ENCODE data around the gene HGFAC.

Gene HGFAC

DNA sequence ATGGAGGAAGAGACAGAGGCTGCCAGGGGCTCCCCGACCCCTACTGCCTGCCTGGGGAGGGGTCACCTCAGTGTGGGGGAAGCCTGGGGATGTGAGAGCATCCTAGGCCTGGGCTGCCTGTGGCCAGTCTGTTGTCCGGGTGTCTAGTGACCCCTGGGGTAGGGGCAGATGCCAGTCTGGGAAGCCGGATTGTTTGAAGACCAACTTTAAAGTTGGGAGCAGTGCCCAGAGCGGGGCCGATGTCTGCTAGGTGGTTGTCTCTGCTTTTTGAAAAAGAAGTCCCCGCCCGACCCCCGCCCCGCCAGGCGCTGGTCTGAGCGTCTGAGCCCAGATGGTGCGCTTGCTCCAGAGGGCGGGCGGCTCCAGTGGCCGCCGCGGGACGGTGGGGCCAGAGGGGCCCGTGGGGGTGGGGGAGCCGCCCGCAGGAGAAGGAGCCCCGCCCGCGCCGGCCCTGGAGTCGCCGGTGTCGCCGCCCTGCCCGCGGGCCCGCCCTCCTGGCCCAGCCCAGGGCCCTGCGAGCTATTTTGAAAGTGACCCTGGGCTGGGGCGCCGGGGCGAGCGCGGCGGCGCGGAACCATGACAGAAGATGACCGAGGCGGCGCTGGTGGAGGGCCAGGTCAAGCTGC, 21.1 kb downstream of the HGFAC start, which contains the start of gene DOK7:
TSS of gene DOK7 (plus strand) at position 517 of the 626 bp plus-strand sequence. CDS start at position 587, 70 bp downstream.
- peak; percentile 77 for DNase-seq (ENCODE audit: low spot score)

DNA sequence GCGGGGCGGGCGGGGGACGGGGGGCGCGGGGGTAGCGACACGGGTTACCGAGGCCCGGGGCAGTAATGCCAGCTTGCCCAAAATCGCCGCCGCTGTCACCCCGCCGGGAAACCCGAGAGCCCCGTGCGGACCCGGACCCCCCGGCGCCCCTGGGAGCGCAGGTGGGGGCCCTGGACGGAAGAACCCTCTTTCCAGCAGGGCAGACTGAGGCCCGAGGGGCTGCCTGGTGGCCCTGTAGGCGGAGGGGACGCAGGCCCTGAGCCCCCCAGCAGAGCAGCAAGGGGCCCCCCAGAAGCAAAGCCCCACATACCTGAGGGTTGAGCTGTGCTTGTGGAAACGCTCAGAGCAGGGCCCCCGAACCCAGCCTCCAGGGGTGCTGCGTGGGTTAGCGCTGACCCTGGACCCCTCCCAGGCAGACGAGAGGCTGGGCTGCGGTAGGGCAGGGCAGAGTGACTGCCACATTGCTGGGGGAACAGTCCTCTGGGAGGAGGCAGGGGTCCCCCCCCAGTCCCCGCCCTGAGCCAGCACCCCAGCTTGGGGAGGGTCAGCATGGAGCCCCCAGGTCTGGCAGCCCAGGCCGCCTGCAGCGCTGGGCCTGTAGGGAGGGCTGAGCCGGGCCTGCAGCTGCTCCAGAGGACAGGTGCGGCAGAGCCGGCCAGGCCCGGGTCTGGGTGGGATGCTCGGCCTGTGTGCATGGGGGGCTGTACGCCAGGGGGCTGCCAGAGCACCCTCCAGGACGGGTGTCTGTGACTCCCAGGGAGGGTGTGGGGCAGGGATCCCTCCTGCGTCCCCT, 22.0 kb downstream of the HGFAC start:
- no peak for DNase-seq (ENCODE audit: low spot score)

DNA sequence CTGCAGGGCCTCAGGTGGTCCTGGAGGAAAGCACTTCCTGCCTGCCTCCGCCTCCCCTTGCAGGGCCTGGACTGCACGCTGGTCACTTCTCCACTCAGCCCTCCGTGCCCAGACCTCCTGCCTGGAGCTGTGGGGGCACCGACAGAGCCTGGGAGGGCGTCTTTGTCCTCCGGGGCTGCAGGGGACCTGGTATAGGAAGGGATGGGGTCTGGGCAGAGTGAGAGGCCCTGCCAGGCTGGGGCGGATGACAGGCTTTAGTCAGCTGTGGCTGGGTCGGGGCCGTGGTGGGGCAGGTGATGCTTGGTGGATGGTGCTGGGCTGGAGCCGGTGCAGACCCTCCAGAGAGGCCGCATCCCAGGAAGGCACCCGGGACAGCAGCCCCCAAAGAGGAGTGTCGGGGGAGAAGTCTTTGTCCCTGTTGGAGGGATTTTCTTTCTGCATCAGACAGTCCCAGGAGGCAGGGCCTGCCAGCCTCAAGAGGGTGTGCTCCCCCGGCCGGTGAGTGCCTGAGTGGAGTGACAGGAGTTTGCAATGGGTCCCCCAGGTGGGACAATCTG, 22.7 kb downstream of the HGFAC start:
- DNase-seq (ENCODE audit: low spot score), result no peak

DNA sequence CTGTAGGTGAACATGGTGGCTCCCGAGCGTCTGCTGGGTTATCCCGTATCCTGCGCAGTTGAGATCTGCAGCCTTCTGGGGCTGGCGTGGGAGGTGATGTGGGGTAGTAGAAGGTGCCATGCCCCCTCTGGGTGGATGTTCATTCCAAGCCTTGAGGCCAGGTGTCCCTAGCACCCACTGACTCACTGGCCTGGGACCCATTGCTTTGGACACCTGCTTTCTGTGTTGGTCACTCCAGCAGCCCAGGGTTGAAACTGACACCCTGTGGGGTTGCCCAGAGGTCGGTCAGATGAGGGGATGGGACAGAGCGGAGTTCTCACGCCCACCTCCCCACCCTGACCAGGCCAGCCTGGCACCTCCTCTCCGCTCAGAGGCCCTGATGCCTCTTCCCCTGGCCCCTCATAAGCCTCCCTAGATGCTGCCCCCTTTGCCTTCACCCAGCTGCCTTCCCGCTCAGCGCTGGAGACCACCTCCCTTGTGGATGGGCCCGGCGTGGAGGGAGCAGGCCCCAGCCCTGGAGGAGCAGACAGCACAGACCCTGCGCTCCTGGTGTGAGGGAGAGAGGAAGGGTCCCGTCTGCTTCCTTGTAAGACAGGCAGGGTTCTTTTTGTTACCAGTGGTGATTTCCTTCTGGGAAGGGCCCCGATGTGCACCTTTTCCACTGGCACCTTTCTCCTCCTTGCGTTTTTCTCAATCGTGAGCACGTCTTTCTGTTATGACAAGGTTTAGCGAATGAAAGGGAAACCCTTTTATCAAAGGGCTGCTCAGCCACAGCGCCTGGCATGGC, 23.3 kb downstream of the HGFAC start:
- DNase-seq (ENCODE audit: low spot score), result no peak

DNA sequence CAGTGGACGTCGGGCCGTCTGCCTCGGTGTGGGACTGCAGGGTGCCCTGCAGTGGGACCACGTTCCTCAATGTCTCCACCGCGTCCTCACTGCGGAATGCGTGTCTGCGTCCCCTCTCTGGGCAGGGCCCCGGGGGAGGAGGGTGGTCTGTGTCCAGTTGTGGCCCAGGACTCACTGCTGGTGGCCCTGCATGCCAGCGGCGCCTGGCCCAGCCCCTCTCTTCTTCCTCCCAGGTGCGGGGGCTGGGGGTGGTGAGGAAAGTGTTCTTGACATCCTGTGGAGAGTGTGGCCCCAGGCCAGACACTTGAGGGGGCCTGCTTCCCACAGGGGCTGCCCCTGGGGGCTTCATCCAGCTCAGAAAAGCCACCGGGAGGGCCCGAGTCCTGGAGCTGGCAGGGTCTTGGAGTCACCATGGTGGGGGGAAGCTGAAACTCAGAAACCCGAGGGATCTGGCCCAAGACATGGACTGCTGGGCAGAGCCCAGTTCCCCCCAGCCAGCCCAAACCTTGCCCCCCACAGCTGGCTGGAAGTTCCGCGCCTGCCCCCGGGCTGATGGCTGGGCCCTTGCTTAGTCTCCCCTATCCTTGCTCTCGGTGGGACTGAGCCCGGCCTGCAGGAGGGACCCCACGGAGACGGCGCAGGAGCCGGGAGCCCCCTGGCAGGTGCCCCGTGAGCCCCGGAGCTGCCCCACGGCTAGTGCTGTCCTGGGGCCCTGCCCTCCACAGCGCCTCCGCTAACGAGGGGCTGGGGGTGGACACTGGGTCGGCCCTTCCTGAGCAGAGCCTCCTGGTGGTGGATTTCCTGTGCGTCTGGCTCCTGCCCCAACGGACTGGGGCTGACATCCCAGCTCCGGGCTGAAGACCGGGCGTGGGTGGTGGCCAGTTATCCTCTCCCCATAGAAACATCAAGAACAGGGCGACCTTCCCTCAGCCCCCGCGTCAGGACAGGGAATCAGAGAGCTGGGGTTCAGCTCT, 24.2 kb downstream of the HGFAC start:
- peak; percentile 90 for DNase-seq (ENCODE audit: low spot score)

DNA sequence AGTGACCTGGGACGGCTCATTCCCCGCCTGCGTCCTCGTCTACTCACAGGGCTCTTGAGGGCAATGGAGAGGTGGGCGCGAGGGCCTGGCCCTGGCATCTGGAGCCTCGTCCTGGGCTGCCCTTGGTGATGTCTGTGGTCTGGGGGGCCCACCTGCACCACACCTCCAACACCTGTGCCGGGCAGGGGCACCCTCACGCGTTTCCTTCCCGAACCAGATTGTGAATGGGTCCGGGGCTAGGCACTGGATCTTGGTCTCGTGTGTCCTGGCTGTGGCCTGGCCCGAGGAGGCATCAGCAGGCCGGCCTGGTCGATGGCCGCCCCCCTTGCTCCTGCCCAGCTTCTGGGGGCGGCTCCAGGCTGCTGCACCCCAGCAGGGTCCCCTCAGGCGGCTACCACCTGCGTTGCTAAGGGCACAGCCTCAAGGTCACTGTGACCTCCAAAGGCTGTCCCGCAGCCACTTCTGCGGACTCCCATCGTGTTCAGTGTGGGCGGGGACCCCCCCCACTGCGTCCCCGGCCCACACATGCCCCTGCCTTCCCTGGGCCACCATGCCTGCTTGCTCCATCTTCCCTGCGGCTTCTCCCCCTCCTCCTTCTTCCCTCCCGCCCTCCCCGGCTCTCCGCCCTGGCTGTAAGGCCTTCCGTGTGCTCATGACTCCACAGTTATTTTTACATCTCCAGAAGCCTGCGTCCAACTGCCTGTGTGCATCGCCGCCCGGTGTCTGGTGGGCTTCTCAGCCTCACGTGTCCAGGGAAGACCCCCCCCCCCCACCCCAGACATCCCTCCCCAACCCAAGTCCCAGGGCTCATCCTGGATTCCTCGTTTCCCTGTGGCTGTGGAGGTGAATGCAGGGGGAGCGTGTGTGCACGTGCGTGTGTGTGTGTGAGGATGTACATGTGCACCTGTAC, 25.2 kb downstream of the HGFAC start:
- no peak for DNase-seq (ENCODE audit: low spot score)

DNA sequence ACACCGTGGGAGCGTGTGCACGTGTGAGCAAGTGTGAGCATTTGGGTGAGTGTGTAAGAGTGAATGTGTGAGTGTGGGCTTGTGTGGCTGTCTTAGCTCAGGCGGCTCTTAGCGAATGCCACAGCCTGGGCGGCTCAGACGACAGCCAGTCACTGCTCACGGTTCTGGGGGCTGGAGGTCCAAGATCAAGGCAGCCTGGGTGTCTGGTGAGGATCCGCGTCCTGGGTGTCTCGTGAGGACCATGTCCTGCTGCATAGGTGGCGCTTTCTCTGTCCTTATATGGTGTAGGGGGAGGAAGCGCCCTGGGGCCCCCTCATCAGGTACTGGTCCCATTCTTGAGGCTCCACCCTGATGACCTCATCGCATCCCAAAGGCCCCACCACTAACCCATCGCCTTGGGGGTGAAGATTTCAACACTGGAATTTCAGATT, 25.8 kb downstream of the HGFAC start:
- DNase-seq (ENCODE audit: low spot score), result no peak

DNA sequence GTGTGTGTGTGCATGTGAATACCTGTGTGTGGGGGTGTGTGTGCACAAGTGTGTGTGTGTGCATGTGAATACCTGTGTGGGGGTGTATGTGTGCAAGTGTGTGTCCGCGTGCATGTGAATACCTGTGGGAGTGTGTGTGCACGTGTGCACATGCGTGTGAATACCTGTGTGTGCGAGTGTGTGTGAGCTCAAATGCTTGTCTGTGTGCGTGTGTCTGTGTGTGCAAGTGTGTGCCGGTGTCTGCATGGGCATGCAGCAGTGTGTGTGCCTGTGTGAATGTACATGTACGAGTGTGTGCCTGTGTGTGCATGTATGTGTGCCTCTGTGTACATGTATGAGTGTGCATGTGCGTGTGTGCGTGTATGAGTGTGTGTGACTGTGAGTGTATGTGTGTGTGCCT, 26.4 kb downstream of the HGFAC start:
- DNase-seq (ENCODE audit: low spot score), result no peak

DNA sequence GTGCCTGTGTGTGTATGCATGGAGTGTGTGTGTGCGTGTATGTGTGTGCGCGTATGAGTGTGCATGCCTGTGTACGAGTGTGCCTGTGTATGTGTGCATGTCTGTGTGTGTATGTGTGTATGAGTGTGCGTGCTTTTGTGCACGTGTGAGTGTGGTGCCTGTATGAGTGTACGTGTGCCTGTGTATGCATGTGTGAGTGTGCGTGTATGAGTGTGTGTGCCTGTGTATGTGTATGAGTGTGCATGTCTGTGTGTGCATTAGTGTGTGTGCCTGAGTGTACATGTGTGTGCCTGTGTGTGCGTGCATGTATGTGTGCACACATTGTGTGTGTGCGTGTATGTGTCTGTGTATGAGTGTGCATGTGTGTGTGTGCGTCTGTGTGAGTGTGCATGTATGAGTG, 27.0 kb downstream of the HGFAC start:
- no peak for DNase-seq (ENCODE audit: low spot score)

DNA sequence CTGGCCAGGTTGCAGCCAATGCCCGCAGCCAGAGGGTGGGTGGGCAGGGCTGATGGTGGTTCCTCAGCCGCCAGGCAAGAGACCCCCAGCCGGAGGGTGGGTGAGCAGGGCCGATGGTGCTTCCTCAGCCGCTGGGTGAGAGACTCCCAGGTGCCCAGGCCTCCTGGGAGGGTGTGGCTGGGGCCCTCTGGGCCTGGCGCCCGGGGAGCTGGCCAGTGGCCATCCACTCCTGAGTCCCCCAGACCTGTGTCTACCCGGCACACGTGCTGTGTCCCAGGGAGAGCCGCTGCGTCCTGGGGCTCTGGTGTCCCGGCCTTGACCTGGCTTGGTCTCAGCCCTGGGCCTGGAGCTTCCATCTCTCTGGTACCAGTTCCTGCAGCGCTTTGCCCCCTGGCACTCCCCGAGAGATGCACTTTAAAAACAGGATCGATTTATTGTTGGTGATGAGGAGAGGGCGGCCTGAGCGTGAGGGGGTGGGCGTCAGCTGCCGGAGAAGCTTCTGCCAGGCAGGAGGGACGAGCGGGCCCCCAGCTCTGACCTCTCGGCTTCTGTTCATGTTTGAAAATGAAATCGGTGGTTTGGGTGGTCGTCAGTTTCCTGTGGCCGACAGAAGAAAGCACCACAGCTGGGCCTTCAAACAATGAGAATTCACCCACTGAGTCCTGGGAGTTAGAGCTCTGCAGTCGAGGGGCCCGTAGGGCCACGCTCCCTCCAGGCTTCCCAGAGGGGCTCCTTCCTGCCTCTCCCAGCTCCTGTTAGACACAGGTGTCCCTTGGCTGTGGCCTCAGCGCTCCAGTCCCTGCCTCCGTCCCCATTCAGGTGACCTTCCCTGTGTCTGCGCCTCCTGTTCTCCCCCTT, 27.8 kb downstream of the HGFAC start:
- no peak for DNase-seq (ENCODE audit: low spot score)

DNA sequence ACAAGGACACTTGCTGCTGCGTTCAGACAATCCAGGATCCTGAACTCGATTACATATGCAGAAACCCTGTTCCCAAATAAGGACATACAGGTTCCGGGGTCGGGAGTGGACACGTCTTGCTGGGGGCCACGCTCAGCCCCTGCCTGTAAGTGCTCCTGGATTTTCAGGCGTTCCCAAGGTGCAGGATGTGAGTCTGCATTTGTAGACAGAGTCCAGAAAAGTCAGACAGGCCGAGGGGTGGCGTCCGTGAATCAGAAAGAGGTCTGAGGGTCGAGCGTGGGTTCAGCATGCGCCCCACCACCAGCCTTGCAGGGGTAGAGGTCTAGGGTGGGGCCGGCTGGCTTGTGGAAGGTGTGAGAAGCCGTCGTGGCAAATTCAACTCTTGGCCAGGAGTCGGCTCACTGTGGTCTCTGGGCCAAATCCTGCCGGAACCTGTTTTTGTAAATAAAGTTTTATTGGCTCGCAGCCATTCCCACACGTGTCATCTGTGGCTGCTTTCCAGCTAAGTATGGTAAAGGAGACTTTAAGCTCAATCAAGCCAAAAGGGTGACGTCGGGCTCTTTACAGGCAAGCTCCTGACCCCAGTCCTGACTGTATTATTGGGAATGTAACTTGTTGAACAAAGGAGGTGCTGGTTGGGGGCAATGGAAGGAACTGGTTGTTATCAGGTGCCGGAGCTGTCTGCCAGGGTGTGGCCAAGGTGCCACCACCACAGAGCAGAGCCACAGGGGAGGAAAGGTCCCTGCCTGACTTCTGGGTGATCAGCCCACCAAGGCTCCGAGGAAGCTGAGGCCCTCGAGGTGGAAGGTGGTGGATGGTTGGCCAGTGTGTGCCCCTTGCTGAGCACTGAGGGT, 28.7 kb downstream of the HGFAC start:
- DNase-seq (ENCODE audit: low spot score), result no peak

DNA sequence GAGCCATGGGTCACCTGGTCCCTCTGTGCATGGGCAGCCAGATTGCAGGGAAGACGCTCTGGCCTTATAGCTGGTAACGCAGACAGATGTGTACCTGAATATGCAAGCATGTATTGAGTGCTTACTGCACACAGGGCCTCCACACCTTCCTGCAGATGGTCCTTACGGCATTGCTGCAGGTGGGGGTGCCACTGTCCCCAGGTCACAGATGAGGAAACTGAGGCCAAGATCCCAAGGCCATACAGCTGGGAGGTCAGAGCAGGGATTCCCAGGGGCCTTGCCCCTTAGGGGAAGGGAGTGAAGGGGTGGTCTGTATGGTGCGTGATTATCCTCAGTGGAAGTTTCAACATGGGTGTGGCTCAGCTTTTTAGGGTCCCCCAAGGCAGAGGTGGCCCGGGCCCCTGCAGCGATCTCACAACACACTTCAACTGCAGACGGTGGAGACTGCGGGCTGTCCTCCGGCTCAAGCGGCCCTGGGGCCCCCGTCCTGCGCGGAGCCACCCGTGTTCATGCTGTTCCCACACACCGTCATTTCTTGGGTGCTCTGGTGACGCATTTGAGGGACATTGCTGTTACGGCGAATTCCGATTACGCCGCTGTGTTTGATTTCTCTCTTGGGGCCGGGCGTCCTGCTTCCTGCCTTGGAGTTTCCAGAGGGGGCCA, 29.5 kb downstream of the HGFAC start:
- DNase-seq (ENCODE audit: low spot score), result no peak

DNA sequence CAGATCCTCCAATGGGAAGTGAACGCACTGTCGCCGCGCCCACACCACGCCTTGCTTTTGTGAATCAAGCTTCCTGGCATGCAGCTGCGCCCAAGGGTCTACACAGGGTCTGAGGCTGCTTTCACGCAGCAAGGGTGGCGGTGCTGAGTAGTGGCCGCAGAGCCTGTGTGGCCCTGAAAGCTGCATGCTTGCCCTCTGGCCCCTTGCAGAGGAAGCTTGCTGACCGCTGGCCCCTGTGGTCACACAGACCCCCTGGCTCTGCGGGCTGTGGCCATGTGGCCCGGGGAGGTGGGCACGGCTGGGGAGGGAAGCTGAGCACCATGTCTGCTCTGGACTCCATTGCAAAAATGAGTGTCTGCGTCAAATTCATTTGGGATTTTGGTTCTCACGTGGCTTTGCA, 30.1 kb downstream of the HGFAC start:
- DNase-seq (ENCODE audit: low spot score), result no peak

DNA sequence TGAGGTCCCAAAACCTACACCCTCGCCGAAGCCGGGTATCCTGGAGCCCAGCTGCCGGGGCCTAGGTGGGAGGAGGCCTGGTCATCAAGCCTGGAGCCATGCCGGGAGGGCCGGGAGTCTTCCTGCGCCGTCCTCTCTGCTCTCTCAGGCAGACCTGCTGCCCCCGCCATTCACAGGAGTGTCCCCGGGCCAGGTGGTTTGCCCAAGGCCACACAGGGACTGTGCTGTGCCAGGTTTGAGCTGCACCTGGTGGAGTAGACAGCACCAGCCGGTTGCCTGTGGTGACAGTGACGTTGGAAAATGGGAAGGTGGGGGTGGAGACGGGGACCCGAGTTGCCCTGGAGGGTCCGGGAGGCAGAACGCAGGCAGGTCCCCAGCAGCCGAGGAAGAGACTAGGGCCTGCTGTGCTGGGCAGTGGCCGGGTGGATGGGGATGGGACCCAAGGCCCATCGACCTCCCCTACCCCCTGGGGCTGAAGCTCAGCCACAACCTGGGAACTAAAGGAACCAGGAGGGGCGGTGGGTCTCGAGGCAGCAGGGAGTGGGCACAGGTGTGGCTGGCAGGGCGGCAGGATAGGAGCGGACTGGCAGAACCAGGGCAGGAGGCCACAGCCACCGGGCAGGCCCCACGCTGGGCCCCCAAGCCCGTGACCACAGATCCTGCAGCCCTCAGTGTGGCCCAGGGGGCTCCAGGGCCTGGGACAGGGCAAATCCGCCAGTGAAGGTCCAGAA, 30.8 kb downstream of the HGFAC start:
- DNase-seq (ENCODE audit: low spot score), result no peak

DNA sequence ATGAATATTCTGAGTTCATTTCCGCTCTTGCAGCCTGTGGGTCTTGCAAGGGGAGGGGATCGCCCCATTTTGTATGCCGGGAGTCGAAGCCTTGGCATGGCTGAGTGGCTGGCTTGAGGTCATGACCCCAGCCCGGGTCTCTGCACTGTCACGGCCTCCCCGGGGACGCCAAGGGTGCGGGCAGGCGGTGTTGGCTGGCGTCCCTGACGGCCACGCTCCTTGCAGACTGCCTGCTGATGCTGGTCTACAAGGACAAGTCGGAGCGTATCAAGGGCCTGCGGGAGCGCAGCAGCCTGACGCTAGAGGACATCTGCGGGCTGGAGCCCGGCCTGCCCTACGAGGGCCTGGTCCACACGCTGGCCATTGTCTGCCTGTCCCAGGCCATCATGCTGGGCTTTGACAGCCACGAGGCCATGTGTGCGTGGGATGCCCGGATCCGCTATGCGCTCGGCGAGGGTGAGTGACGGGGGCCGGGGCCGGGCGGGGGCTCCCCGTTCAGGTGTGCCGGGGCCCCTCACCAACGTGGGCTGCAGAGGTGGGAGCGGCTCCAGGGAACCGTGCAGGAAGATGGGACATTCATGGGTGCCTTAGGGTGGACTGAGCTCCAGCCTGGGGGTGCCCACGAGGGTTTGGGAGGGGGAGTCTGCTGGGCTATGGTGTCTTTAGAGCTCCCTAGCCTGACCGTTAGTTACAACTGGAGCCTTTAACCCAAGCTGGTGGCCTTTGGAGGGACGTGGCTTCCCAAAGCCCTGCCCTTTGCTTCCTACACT, 31.6 kb downstream of the HGFAC start:
- no peak for DNase-seq (ENCODE audit: low spot score)

All from iPS-NIHi11 (cell line).